Measurements from ENCODE around the gene PRR29. TPM values are rescaled to one million over a fixed set of nuclear protein-coding genes. Genes with fewer than 3 reads are reported as not detected.

PRR29 gene
- total and polyA plus RNA-seq, 8 donors, result 0.08 to 0.92 (median 0.50) TPM; not detected in 5

- WGBS, 5 donors, result 21 to 23% (median 22%) methylated on average over 23 of the region's 23 CpGs
These were observed 22.1 kb downstream of the PRR29 start, which contains the start of gene ICAM2 for GRCh38 chr17:64020056-64020766. Gene ICAM2, minus strand, starts transcription at chr17:64020633. Its CDS starts 13,942 bp downstream, at chr17:64006691.

GRCh38 chr17:64022611-64023063 is 24.5 kb downstream of the PRR29 start:
- peak in 1 of 2 donors; percentile 37 for DNase-seq
- intact Hi-C loops (cut with DNase I; ENCODE audit: low total_unique reads), result loop anchor here (10.0 kb wide), 1 partner anchor 88 kb away; the partner anchor contains the start of gene CD79B

More at GRCh38 chr17:64020056-64020766, 22.1 kb downstream of the PRR29 start, which contains the start of gene ICAM2:
- DNase-seq, result peak; percentile 68 to 85
- intact Hi-C loops (cut with DNase I; ENCODE audit: low total_unique reads), result loop anchor here (10.0 kb wide), 1 partner anchor 85 kb away; the partner anchor contains the start of gene CD79B
- TF ChIP-seq POLR2AphosphoS5 (IDR thresholded peaks at IDR 0.05) (peak in 2 of 3 donors; percentile 12 to 82), POLR2A (IDR thresholded peaks at IDR 0.05) (no peak)
- Histone ChIP-seq H3K27me3 (no peaks in the 10 kb centered on the region), H3K27ac (peak within 1 kb of the TSS; percentile 76 to 86 (median 82)), H3K36me3 (no peaks in the 10 kb centered on the region), H3K4me1 (peaks cover 7 to 31% (median 14%) of the 10 kb centered on the region in 4 donors), H3K4me3 (peak within 1 kb of the TSS; percentile 35 to 47 (median 44)), H3K9me3 (no peaks in the 10 kb centered on the region)

GRCh38 chr17:64024215-64024654 is 26.1 kb downstream of the PRR29 start:
- Histone ChIP-seq H3K27me3 (no peaks in the 10 kb centered on the region), H3K27ac (peak overlapping the region; percentile 25 to 77 (median 59)), H3K4me1 (peaks cover 12 to 31% (median 21%) of the 10 kb centered on the region in 4 donors), H3K4me3 (no peak overlapping the region), H3K9me3 (no peaks in the 10 kb centered on the region), H3K36me3 (no peaks in the 10 kb centered on the region)
- peak in 1 of 2 donors; percentile 85 for DNase-seq
- WGBS, 5 donors, result 33 to 48% (median 43%) methylated on average over 8 of the region's 8 CpGs
- TF ChIP-seq POLR2AphosphoS5 (IDR thresholded peaks at IDR 0.05) (no peak), POLR2A (IDR thresholded peaks at IDR 0.05) (no peak), EP300 (IDR thresholded peaks at IDR 0.05) (no peak), CTCF (IDR thresholded peaks at IDR 0.05) (no peak)
- intact Hi-C loops (cut with DNase I; ENCODE audit: low total_unique reads), result loop anchor here (10.0 kb wide), 1 partner anchor 89 kb away; the partner anchor contains the start of gene CD79B

More at GRCh38 chr17:64022611-64023063, 24.5 kb downstream of the PRR29 start:
- Histone ChIP-seq H3K4me3 (no peak overlapping the region), H3K27ac (no peak overlapping the region), H3K27me3 (no peaks in the 10 kb centered on the region), H3K4me1 (peaks cover 12 to 31% (median 21%) of the 10 kb centered on the region in 4 donors), H3K9me3 (no peaks in the 10 kb centered on the region), H3K36me3 (no peaks in the 10 kb centered on the region)
- WGBS, 5 donors, result 71 to 76% (median 73%) methylated on average over 5 of the region's 5 CpGs
- TF ChIP-seq POLR2A (IDR thresholded peaks at IDR 0.05), result no peak
- no peak for TF ChIP-seq CTCF (IDR thresholded peaks at IDR 0.05)
- TF ChIP-seq POLR2AphosphoS5 (IDR thresholded peaks at IDR 0.05), result no peak
- no peak for TF ChIP-seq EP300 (IDR thresholded peaks at IDR 0.05)

GRCh38 chr17:64024781-64025731 is 26.9 kb downstream of the PRR29 start:
- Histone ChIP-seq H3K27ac (peak overlapping the region; percentile 25 to 80 (median 71)), H3K4me3 (peak overlapping the region in 1 of 4 donors; percentile 11), H3K36me3 (no peaks in the 10 kb centered on the region), H3K9me3 (no peaks in the 10 kb centered on the region), H3K4me1 (peaks cover 12 to 27% (median 20%) of the 10 kb centered on the region in 4 donors), H3K27me3 (no peaks in the 10 kb centered on the region)
- peak in 1 of 2 donors; percentile 46 for DNase-seq
- no peak for TF ChIP-seq POLR2AphosphoS5 (IDR thresholded peaks at IDR 0.05)
- TF ChIP-seq POLR2A (IDR thresholded peaks at IDR 0.05), result no peak
- no peak for TF ChIP-seq CTCF (IDR thresholded peaks at IDR 0.05)
- no peak for TF ChIP-seq EP300 (IDR thresholded peaks at IDR 0.05)
- WGBS, 5 donors, result 30 to 48% (median 37%) methylated on average over 16 to 19 of the region's 19 CpGs
- intact Hi-C loops (cut with DNase I; ENCODE audit: low total_unique reads), result loop anchor here (5.0 to 10.0 kb wide), 2 partner anchors 90 to 107 kb away; partner anchors contain the start of genes CD79B and ERN1

All from stomach (tissue), 9 donors.